GM12801 (cell line): ENCODE measurements around the gene HIGD1C.

Source experiments
- TF ChIP-seq, protein P1 (sequence below): IDR thresholded peaks from one replicate; pipeline ENCODE4 v1.5.1; 2011; ENCODE audit warnings: control low read depth; ENCODE audit not compliant: insufficient read length; ENCODE audit errors: extremely low read depth

The HIGD1C gene

DNA sequence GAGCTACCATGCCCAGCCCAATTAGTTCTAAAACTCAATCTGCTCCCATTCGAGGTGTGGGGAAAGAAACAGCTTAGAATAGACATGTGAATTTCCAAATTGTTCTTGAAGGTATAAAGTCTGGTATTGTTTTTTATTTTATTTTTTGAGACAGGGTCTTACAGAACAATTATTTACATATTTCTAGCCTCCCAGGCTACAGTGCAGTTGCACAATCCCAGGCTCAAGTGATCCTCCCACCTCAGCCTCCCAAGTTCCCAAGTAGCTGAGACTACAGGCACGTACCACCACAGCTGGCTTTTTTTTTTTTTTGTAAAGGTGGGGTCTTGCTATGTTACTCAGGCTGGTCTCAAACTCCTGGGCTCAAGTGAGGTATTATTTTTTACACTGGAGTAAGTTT, 67.6 kb downstream of the HIGD1C start:
- TF ChIP-seq, protein P1, sequence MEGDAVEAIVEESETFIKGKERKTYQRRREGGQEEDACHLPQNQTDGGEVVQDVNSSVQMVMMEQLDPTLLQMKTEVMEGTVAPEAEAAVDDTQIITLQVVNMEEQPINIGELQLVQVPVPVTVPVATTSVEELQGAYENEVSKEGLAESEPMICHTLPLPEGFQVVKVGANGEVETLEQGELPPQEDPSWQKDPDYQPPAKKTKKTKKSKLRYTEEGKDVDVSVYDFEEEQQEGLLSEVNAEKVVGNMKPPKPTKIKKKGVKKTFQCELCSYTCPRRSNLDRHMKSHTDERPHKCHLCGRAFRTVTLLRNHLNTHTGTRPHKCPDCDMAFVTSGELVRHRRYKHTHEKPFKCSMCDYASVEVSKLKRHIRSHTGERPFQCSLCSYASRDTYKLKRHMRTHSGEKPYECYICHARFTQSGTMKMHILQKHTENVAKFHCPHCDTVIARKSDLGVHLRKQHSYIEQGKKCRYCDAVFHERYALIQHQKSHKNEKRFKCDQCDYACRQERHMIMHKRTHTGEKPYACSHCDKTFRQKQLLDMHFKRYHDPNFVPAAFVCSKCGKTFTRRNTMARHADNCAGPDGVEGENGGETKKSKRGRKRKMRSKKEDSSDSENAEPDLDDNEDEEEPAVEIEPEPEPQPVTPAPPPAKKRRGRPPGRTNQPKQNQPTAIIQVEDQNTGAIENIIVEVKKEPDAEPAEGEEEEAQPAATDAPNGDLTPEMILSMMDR = no peak
